ENCODE measurements around the gene PLPP4. TPM values are rescaled to one million over a fixed set of nuclear protein-coding genes. Genes with fewer than 3 reads are reported as not detected.

Gene PLPP4
- total RNA-seq, 1 donor from 2014 or later: 3.7 TPM

GRCh38 chr10:120455004-120455403 lies 2.0 kb upstream of the PLPP4 start:
- no peak overlapping the region for H3K4me3 ChIP-seq (ENCODE audit: low read depth, low read length)
- no peak for TF ChIP-seq CTCF (conservative IDR thresholded peaks at IDR 0.05; ENCODE audit: low read depth, low read length)
- DNase-seq (ENCODE audit: low read depth): no peak

GRCh38 chr10:120455606-120456005 lies 1.4 kb upstream of the PLPP4 start:
- TF ChIP-seq CTCF (conservative IDR thresholded peaks at IDR 0.05; ENCODE audit: low read depth, low read length): no peak
- no peak overlapping the region for H3K4me3 ChIP-seq (ENCODE audit: low read depth, low read length)
- no peak for DNase-seq (ENCODE audit: low read depth)

GRCh38 chr10:120456143-120456625 lies 843 bp upstream of the PLPP4 start:
- no peak for TF ChIP-seq CTCF (conservative IDR thresholded peaks at IDR 0.05; ENCODE audit: low read depth, low read length)
- H3K4me3 ChIP-seq (ENCODE audit: low read depth, low read length): peak overlapping the region; percentile 76
- DNase-seq (ENCODE audit: low read depth): no peak

GRCh38 chr10:120457431-120458172 lies 575 bp downstream of the PLPP4 start:
- TF ChIP-seq CTCF (conservative IDR thresholded peaks at IDR 0.05; ENCODE audit: low read depth, low read length): no peak
- H3K4me3 ChIP-seq (ENCODE audit: low read depth, low read length): peak overlapping the region; percentile 76

GRCh38 chr10:120458432-120458831 lies 1.4 kb downstream of the PLPP4 start:
- no peak for TF ChIP-seq CTCF (conservative IDR thresholded peaks at IDR 0.05; ENCODE audit: low read depth, low read length)
- peak overlapping the region; percentile 76 for H3K4me3 ChIP-seq (ENCODE audit: low read depth, low read length)
- no peak for DNase-seq (ENCODE audit: low read depth)

More at GRCh38 chr10:120457431-120458172, 575 bp downstream of the PLPP4 start:
- DNase-seq (ENCODE audit: low read depth): no peak

GRCh38 chr10:120459185-120459584 lies 2.2 kb downstream of the PLPP4 start:
- TF ChIP-seq CTCF (conservative IDR thresholded peaks at IDR 0.05; ENCODE audit: low read depth, low read length): no peak
- H3K4me3 ChIP-seq (ENCODE audit: low read depth, low read length): no peak overlapping the region
- no peak for DNase-seq (ENCODE audit: low read depth)

GRCh38 chr10:120460186-120460585 lies 3.2 kb downstream of the PLPP4 start:
- DNase-seq (ENCODE audit: low read depth): peak; percentile 46
- no peak overlapping the region for H3K4me3 ChIP-seq (ENCODE audit: low read depth, low read length)
- TF ChIP-seq CTCF (conservative IDR thresholded peaks at IDR 0.05; ENCODE audit: low read depth, low read length): no peak
